Loucy (cell line): ENCODE results near the gene FBRSL1.

Experiments
- EZH2phosphoT487 ChIP-seq: fragments of 200-600 bp; IDR thresholded peaks from 2 replicates; pipeline ENCODE4 v1.6.1; 2018; ENCODE audit warnings: antibody characterized with exemption, mild to moderate bottlenecking, moderate library complexity, borderline replicate concordance
- TF ChIP-seq, protein P1 (sequence below): fragments of 200-600 bp; sonication (generic); conservative IDR thresholded peaks from 2 replicates; pipeline ENCODE4 v1.5.1; 2014; ENCODE audit warnings: mild to moderate bottlenecking, antibody characterized with exemption, low read length

DNA sequence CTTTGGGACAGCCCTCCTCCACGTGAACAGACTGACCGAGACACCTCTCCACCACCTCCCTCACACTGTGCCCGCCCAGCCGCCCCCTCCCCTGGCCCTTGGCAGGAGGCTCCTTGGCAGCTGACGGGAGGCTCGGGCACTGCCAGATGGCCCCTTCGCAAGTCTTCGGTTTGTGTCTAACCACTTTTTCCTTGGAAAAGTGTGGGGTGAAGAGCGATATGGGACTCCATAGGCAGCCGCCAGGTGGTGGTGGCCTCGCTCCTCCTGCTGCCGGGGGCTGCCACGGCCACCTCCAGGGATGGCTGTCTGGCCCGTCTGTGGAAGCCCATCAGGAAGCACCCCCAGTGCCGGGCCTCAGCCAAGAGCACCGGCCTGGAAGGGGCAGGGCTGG, 61.7 kb downstream of the FBRSL1 start:
- TF ChIP-seq, protein P1, sequence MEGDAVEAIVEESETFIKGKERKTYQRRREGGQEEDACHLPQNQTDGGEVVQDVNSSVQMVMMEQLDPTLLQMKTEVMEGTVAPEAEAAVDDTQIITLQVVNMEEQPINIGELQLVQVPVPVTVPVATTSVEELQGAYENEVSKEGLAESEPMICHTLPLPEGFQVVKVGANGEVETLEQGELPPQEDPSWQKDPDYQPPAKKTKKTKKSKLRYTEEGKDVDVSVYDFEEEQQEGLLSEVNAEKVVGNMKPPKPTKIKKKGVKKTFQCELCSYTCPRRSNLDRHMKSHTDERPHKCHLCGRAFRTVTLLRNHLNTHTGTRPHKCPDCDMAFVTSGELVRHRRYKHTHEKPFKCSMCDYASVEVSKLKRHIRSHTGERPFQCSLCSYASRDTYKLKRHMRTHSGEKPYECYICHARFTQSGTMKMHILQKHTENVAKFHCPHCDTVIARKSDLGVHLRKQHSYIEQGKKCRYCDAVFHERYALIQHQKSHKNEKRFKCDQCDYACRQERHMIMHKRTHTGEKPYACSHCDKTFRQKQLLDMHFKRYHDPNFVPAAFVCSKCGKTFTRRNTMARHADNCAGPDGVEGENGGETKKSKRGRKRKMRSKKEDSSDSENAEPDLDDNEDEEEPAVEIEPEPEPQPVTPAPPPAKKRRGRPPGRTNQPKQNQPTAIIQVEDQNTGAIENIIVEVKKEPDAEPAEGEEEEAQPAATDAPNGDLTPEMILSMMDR = no peak
- TF ChIP-seq EZH2phosphoT487 = no peak
